Esophagus muscularis mucosa (tissue), 4 donors: ENCODE measurements around the gene PRAMEF4. TPM values are rescaled to one million over a fixed set of nuclear protein-coding genes. Genes with fewer than 3 reads are reported as not detected.
"Not testable (repeated sequence)": the region's sequence is repeated elsewhere in the genome, so short reads cannot be mapped to it uniquely, and the experiment has no call there.

Experiments
- DNase-seq: peaks from one replicate; pipeline ENCODE4 v3.0.0-alpha.2; 2017; ENCODE audit errors: extremely low spot score
- H3K27ac ChIP-seq, 4 donors: fragments of 200-600 bp; sonication (generic); replicated peaks in 1 of 4; 1 replicate in 3 of 4; 2 replicates in 1 of 4; pipeline ENCODE4 v1.5.1; 2016 to 2019; ENCODE audit warnings: mild to moderate bottlenecking in 1 of 4
- H3K27me3 ChIP-seq, 4 donors: fragments of 200-600 bp; sonication (generic); one replicate each; pipeline versions ENCODE4 v1.5.1 to v1.6.0; 2016 to 2019
- H3K36me3 ChIP-seq, 4 donors: fragments of 200-600 bp; sonication (generic); one replicate each; pipeline ENCODE4 v1.5.1; 2016 to 2019
- H3K4me1 ChIP-seq, 4 donors: fragments of 200-600 bp; sonication (generic); one replicate each; pipeline ENCODE4 v1.5.1; 2016 to 2019
- H3K4me3 ChIP-seq, 4 donors: fragments of 200-600 bp; sonication (generic); 1 replicate in 2 of 4; 2 replicates in 2 of 4; pipeline ENCODE4 v1.5.1; 2016 to 2019; ENCODE audit warnings: mild to moderate bottlenecking in 4 of 4, moderate library complexity in 1 of 4
- H3K9me3 ChIP-seq, 4 donors: fragments of 200-600 bp; sonication (generic); 1 replicate in 3 of 4; 2 replicates in 1 of 4; pipeline ENCODE4 v1.5.1; 2016 to 2019
- EP300 ChIP-seq: sonication (generic); formaldehyde crosslinking; IDR thresholded peaks from one replicate; pipeline ENCODE4 v1.6.1; 2017; ENCODE audit warnings: antibody characterized with exemption
- POLR2A ChIP-seq: fragments of 450-650 bp; IDR thresholded peaks from one replicate; pipeline ENCODE4 v1.6.1; 2017; ENCODE audit warnings: antibody characterized with exemption, moderate library complexity, mild to moderate bottlenecking, low read depth
- POLR2AphosphoS5 ChIP-seq, 2 donors: sonication (generic); formaldehyde crosslinking; IDR thresholded peaks; one replicate each; pipeline ENCODE4 v1.6.1; 2017; ENCODE audit warnings: antibody characterized with exemption in 2 of 2
- WGBS: methylation state at CpG from one replicate; pipeline ENCODE4 v1.1.5; 2018; 5-methylcytosine and 5-hydroxymethylcytosine counted together
- intact Hi-C: fragments of 100-400 bp; cut with DNase I; formaldehyde crosslinking; loops from one replicate; pipeline ENCODE4 v1.15.1; 2023
- small RNA-seq, 3 donors: library from RNA; depleted of rRNA; stranded (forward); fragments of <200 nt; gene quantifications; one replicate each; pipeline ENCODE3, GENCODE V24; 2016
- total RNA-seq, 4 donors: library from RNA; depleted of rRNA; stranded (reverse); fragments of >200 nt; gene quantifications; one replicate each; pipeline versions ENCODE4 v1.1.0 to v1.2.1, GENCODE V29; 2016
- TF ChIP-seq, protein P1 (sequence below), 3 experiments: fragments of 200-600 bp in 2 of 3; fragments of 450-650 bp in 1 of 3; sonication (generic) in 2 of 3; IDR thresholded peaks; one replicate each; pipeline ENCODE4 v1.5.1; 2017 to 2019; ENCODE audit warnings: antibody characterized with exemption in 3 of 3, mild to moderate bottlenecking in 2 of 3, moderate library complexity in 1 of 3

The PRAMEF4 gene
- total RNA-seq, 4 donors from 2014 or later: not detected

DNA sequence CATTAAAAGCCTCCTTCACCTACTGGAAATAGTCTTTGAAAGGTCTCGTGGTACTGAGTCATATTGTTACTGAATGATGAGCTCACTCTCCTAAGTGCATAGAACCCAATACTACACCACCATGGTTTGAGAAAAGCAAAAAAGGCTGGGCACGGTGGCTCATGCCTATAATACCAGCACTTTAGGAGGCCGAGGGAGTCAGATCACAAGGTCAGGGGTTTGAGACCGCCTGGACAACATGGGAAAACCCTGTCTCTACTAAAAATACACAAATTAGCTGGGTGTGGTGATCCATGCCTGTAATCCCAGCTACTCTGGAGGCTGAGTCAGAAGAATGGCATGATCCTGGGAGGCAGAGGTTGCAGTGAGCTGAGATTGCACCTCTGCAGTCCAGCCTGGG, 34.2 kb downstream of the PRAMEF4 start:
- intact Hi-C loops: no loop called here
- H3K4me1 ChIP-seq: no peaks in the 10 kb centered on the region
- no peak for DNase-seq
- H3K27me3 ChIP-seq: peaks cover 0 to 5% (median 0%) of the 10 kb centered on the region in 4 donors
- no peak overlapping the region for H3K4me3 ChIP-seq
- WGBS: 61% methylated on average over 4 of the region's 4 CpGs
- H3K27ac ChIP-seq: no peak overlapping the region
- no peaks in the 10 kb centered on the region for H3K36me3 ChIP-seq
- TF ChIP-seq POLR2AphosphoS5 (IDR thresholded peaks at IDR 0.05) (no peak), POLR2A (no peak), EP300 (no peak)
- TF ChIP-seq, protein P1, sequence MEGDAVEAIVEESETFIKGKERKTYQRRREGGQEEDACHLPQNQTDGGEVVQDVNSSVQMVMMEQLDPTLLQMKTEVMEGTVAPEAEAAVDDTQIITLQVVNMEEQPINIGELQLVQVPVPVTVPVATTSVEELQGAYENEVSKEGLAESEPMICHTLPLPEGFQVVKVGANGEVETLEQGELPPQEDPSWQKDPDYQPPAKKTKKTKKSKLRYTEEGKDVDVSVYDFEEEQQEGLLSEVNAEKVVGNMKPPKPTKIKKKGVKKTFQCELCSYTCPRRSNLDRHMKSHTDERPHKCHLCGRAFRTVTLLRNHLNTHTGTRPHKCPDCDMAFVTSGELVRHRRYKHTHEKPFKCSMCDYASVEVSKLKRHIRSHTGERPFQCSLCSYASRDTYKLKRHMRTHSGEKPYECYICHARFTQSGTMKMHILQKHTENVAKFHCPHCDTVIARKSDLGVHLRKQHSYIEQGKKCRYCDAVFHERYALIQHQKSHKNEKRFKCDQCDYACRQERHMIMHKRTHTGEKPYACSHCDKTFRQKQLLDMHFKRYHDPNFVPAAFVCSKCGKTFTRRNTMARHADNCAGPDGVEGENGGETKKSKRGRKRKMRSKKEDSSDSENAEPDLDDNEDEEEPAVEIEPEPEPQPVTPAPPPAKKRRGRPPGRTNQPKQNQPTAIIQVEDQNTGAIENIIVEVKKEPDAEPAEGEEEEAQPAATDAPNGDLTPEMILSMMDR (IDR thresholded peaks at IDR 0.05): no peak
- H3K9me3 ChIP-seq: no peaks in the 10 kb centered on the region

DNA sequence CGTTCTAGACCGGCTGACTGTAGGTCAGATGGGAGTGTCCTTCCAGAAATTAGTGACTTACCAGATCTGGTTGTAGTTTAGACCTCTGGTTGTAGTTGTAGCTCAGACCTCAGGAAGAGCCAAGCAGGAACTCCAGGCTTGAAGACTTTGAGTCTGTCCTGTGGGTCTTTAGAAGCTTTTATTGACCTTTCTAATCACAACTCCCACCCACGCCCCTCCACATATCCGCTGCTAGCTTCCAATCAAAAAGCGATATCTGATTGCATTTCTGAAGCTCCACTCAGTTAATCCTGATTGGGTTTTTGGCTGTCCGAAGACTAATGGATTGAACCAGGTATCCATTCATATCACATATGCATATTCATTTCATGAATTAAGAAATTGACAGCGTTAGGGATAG, 37.4 kb downstream of the PRAMEF4 start, which contains the start of gene HNRNPCL1:
TSS of gene HNRNPCL1 (minus strand) at position 101 of the 400 bp plus-strand sequence. CDS start 431 bp downstream, outside the sequence.
- H3K4me3 ChIP-seq, DNase-seq, H3K4me1 ChIP-seq, H3K9me3 ChIP-seq, H3K27ac ChIP-seq, H3K36me3 ChIP-seq, intact Hi-C loops, H3K27me3 ChIP-seq: not testable (repeated sequence)
- WGBS: 88% methylated on average over 7 of the region's 7 CpGs

DNA sequence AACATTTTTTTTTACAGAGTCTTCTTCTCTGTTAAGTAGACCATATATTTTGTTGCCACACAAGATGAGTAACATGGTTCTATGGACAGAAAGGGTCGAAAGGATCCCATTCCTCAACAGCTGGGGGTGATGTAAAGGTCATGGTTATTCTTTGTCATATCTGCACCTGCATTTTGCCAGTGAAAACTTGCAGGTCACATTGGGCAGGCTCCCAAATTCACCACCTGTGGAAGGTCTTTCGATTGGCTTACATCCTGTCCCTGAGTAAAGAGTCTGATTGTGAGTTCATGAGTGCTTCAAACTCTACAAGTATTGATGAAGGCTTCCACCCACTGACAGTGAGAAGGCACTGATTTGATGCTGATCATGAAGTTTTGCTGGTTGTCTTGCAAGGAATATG, 52.8 kb downstream of the PRAMEF4 start:
- DNase-seq, H3K27me3 ChIP-seq, H3K4me1 ChIP-seq, H3K4me3 ChIP-seq, intact Hi-C loops, H3K27ac ChIP-seq, H3K9me3 ChIP-seq, H3K36me3 ChIP-seq: not testable (repeated sequence)
- 65% methylated on average over 2 of the region's 2 CpGs for WGBS

DNA sequence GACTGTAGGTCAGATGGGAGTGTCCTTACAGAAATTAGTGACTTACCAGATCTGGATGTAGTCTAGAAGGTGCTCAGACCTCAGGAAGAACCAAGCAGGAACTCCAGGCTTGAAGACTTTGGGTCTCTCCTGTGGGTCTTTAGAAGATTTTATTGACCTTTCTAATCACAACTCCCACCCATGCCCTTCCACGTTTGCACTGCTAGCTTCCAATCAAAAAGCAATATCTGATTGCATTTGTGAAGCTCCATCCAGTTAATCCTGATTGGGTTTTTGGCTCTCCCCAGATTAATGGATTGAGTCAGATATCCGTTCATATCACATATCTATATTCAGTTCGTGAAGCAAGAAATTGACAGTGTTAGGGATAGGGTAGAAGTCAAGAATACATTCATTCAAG, 54.7 kb downstream of the PRAMEF4 start, which contains the start of gene PRAMEF11:
TSS of gene PRAMEF11 (minus strand) at position 101 of the 400 bp plus-strand sequence. CDS start 2,621 bp downstream, outside the sequence.
- H3K9me3 ChIP-seq, H3K4me3 ChIP-seq, H3K36me3 ChIP-seq, DNase-seq, intact Hi-C loops, H3K4me1 ChIP-seq, H3K27me3 ChIP-seq, H3K27ac ChIP-seq: not testable (repeated sequence)
- 61% methylated on average over 3 of the region's 3 CpGs for WGBS

Small RNA genes within 50 kb of the gene (small RNA-seq; reads per million reads assigned to genes)
- gene RNU6-1072P: 0 reads per million in 3 donors

Other genes with a start within 250 kb of the PRAMEF4 start
- not detected for gene AADACL4, start 242.1 kb downstream of the PRAMEF4 start, total RNA-seq
- gene AADACL3, start 170.1 kb downstream of the PRAMEF4 start, total RNA-seq: not detected
- gene CFAP107, start 140.0 kb downstream of the PRAMEF4 start, total RNA-seq: not detected
- gene PRAMEF12, start 112.5 kb downstream of the PRAMEF4 start, total RNA-seq: not detected
- gene PRAMEF1, start 94.8 kb downstream of the PRAMEF4 start, total RNA-seq: not detected
- not detected for gene PRAMEF11, start 54.8 kb downstream of the PRAMEF4 start, total RNA-seq
- gene HNRNPCL1, start 37.5 kb downstream of the PRAMEF4 start, total RNA-seq: not detected
- not detected for gene PRAMEF2, start 29.1 kb downstream of the PRAMEF4 start, total RNA-seq
- gene PRAMEF10, start 12.1 kb upstream of the PRAMEF4 start, total RNA-seq: not detected
- not detected for gene PRAMEF7, start 30.4 kb upstream of the PRAMEF4 start, total RNA-seq
- not detected for gene PRAMEF6, start 61.4 kb upstream of the PRAMEF4 start, total RNA-seq
- not detected for gene PRAMEF27, start 170.4 kb upstream of the PRAMEF4 start, total RNA-seq
- not detected for gene HNRNPCL3, start 174.6 kb upstream of the PRAMEF4 start, total RNA-seq
- not detected for gene PRAMEF25, start 184.6 kb upstream of the PRAMEF4 start, total RNA-seq
- not detected for gene HNRNPCL2, start 230.7 kb upstream of the PRAMEF4 start, total RNA-seq